ENCODE measurements around the gene PLA1A. TPM values are rescaled to one million over a fixed set of nuclear protein-coding genes. Genes with fewer than 3 reads are reported as not detected.

PLA1A gene
- total and polyA plus RNA-seq, 2 experiments from 2014 or later, result not detected

DNA sequence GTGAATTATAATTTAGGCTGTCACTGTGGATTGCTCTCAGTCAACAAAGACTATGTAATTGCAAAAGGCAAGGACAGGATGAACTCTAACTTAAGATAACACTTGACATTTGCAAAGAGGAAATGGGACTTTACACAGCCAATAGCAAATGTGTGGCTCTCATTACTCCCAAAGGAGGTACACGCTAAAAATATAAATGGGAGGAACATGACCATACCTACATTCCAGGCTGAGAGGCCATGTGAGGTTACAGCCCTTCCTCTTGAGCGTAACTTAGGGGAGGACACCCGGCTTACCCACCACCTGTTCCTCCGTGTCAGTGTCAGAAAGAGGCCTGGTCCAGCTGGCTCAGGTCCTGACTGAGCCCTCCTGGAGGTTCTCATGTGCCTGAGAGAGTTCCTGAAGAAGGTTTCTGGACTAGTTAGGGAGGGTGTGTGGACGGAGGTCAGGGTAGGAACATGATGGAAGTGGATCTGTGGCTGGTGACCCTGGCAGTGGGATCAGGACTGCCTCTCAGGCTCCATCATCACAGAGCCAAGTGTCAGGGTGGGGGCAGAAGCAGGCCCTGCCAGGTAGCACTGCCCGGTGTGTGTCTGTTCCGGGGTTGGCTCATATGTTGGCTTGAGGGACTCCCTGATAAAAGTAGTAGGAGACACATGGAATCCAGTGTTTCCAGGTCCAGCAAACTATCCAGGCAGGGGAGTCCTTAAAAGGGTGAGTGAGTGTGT is 54.8 kb downstream of the PLA1A start:
- Histone ChIP-seq H3K36me3 (ENCODE audit: low read depth) (no peaks in the 10 kb centered on the region), H3K79me2 (ENCODE audit: insufficient read depth) (no peaks in the 10 kb centered on the region), H3K9me3 (ENCODE audit: low read depth) (no peaks in the 10 kb centered on the region), H4K20me1 (ENCODE audit: insufficient read depth) (no peaks in the 10 kb centered on the region), H3K4me3 (no peak overlapping the region), H3K4me1 (ENCODE audit: insufficient read depth) (no peaks in the 10 kb centered on the region), H3K27me3 (replicated peaks; ENCODE audit: insufficient read depth) (no peaks in the 10 kb centered on the region), H3F3A (ENCODE audit: insufficient read depth) (no peaks in the 10 kb centered on the region), H3K27ac (no peak overlapping the region), H3K4me2 (ENCODE audit: unreplicated experiment) (no peak overlapping the region), H3K9me2 (ENCODE audit: insufficient read depth) (no peaks in the 10 kb centered on the region), H3K9ac (no peak overlapping the region), H2AFZ (no peak overlapping the region)
- TF ChIP-seq EZH2 (IDR thresholded peaks at IDR 0.05; ENCODE audit: insufficient read depth, poor library complexity, severe bottlenecking) (no peak), EZH2phosphoT487 (IDR thresholded peaks at IDR 0.05; ENCODE audit: insufficient read depth, low read depth) (no peak)
- in situ Hi-C loops (cut with MboI), result no loop called here
- 83 to 84% methylated on average over 7 of the region's 7 CpGs for WGBS, 2 experiments (ENCODE audit: low coverage in 1 of 2, low lambda C conversion rate in 2 of 2, missing lambda C conversion rate in 2 of 2)
- no peak for DNase-seq

DNA sequence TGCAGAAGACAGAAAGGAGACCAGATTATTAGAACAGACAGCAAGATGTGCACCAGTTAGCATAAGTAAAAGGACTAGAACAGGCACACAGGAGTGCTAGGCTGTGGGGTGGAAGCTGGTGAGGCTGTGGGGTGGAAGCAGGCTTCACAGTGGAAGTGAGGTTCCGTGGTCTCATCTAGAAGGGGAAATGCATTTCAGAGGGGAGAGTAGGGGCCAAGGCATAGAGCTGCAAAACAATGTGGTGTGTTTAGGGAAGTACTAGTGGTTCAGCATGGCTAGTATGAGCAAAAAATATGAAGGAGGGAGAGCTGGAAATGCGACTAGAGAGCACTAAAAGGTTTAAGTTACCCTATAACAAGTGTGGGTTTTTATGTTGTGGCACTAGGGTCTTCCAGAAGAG is 56.2 kb downstream of the PLA1A start:
- Histone ChIP-seq H3K27ac (no peak overlapping the region), H4K20me1 (ENCODE audit: insufficient read depth) (no peaks in the 10 kb centered on the region)
- WGBS, 2 experiments (ENCODE audit: low coverage in 1 of 2, low lambda C conversion rate in 2 of 2, missing lambda C conversion rate in 2 of 2), result 31 to 45% methylated on average over 2 of the region's 2 CpGs

DNA sequence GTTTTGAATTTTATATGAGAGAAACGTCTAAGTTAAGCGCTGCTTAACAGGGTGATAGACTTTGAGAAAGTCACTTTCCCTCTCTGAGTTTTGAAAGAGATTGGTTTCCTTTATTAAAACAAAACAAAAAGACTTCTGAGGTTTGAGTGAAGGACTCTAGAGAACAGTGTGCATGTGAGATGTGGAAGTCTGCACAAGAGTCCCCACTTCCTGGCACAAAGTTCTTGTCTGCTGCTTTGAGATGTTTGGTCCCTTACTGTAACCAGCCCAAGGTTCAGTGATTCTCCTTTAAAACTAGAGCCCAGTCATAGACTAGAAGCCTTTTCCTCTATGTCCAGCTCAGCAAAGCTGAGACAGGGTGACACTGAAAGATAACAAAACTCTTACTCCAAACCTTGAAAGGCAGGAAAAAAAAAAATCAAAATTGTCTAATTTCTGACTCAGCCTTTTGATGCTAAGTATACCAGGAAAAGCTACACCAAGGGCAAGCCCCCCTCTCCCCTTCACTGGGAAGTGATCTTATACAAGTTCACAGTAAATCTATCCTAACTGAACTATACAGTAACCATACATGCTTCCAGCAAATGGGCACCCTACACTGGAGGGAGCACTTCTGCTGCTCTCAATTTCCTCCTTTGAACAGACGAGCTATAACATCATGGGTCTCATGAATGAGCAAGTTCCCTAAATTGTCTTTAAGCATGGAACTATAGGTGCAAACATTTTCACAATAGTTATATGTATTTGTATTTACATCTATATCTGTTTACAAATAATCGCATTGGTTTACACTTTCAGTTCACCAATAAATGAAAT is 60.4 kb downstream of the PLA1A start:
- no peak overlapping the region for H3K4me2 ChIP-seq (ENCODE audit: unreplicated experiment)
- DNase-seq, result no peak
- H4K20me1 ChIP-seq (ENCODE audit: insufficient read depth), result no peaks in the 10 kb centered on the region
- H3K9me3 ChIP-seq (ENCODE audit: low read depth), result no peaks in the 10 kb centered on the region
- no peaks in the 10 kb centered on the region for H3K27me3 ChIP-seq (replicated peaks; ENCODE audit: insufficient read depth)
- H3K4me1 ChIP-seq (ENCODE audit: insufficient read depth), result peaks cover 10% of the 10 kb centered on the region
- no peak for TF ChIP-seq EZH2phosphoT487 (IDR thresholded peaks at IDR 0.05; ENCODE audit: insufficient read depth, low read depth)
- no peak for TF ChIP-seq EZH2 (IDR thresholded peaks at IDR 0.05; ENCODE audit: insufficient read depth, poor library complexity, severe bottlenecking)
- H3K9ac ChIP-seq, result no peak overlapping the region
- in situ Hi-C loops (cut with MboI), result no loop called here
- H3K27ac ChIP-seq, result no peak overlapping the region
- 94 to 99% methylated on average over 4 of the region's 4 CpGs for whole genome bisulfite sequencing, 2 experiments (ENCODE audit: low coverage in 1 of 2, low lambda C conversion rate in 2 of 2, missing lambda C conversion rate in 2 of 2)
- peaks cover 10% of the 10 kb centered on the region for H3F3A ChIP-seq (ENCODE audit: insufficient read depth)
- no peak overlapping the region for H3K4me3 ChIP-seq
- H2AFZ ChIP-seq, result no peak overlapping the region
- H3K36me3 ChIP-seq (ENCODE audit: low read depth), result no peaks in the 10 kb centered on the region
- H3K79me2 ChIP-seq (ENCODE audit: insufficient read depth), result no peaks in the 10 kb centered on the region
- H3K9me2 ChIP-seq (ENCODE audit: insufficient read depth), result no peaks in the 10 kb centered on the region

More for the DNA sequence above, 56.2 kb downstream of the PLA1A start:
- Histone ChIP-seq H3K27me3 (replicated peaks; ENCODE audit: insufficient read depth) (no peaks in the 10 kb centered on the region), H3K9me2 (ENCODE audit: insufficient read depth) (no peaks in the 10 kb centered on the region), H3K4me3 (no peak overlapping the region), H2AFZ (no peak overlapping the region), H3K4me1 (ENCODE audit: insufficient read depth) (no peaks in the 10 kb centered on the region), H3K9me3 (ENCODE audit: low read depth) (no peaks in the 10 kb centered on the region), H3K36me3 (ENCODE audit: low read depth) (no peaks in the 10 kb centered on the region), H3K9ac (no peak overlapping the region), H3F3A (ENCODE audit: insufficient read depth) (no peaks in the 10 kb centered on the region), H3K79me2 (ENCODE audit: insufficient read depth) (no peaks in the 10 kb centered on the region), H3K4me2 (ENCODE audit: unreplicated experiment) (no peak overlapping the region)
- in situ Hi-C loops (cut with MboI), result no loop called here
- no peak for TF ChIP-seq EZH2 (IDR thresholded peaks at IDR 0.05; ENCODE audit: insufficient read depth, poor library complexity, severe bottlenecking)
- DNase-seq, result no peak

DNA sequence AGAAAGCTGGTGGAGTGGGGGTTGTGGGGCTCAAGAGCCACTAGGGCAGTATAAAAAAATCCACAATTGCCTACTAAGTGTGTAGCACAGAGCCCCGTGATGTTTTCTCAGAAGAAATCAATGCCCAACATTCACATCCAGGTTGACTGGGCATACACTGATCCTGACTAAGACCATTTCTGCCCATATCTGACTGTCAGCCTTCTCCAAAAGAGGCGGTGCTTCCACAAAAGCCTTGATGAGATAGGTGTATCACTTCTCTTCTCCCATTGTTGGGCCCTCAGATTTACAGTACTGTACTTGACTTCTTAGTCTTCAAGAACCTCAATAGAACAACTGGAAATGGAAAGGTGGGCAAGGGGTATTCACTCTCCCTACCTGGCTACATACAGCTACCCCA is 61.3 kb downstream of the PLA1A start:
- WGBS, 2 experiments (ENCODE audit: low coverage in 1 of 2, low lambda C conversion rate in 2 of 2, missing lambda C conversion rate in 2 of 2), result 89 to 93% methylated on average over 2 of the region's 2 CpGs
- Histone ChIP-seq H3K4me1 (ENCODE audit: insufficient read depth) (peaks cover 17% of the 10 kb centered on the region), H3K4me3 (no peak overlapping the region), H3K9me2 (ENCODE audit: insufficient read depth) (no peaks in the 10 kb centered on the region), H3K27ac (no peak overlapping the region), H2AFZ (no peak overlapping the region), H3K4me2 (ENCODE audit: unreplicated experiment) (no peak overlapping the region), H3K9me3 (ENCODE audit: low read depth) (no peaks in the 10 kb centered on the region), H3K79me2 (ENCODE audit: insufficient read depth) (no peaks in the 10 kb centered on the region), H3K36me3 (ENCODE audit: low read depth) (no peaks in the 10 kb centered on the region), H4K20me1 (ENCODE audit: insufficient read depth) (no peaks in the 10 kb centered on the region), H3K27me3 (replicated peaks; ENCODE audit: insufficient read depth) (no peaks in the 10 kb centered on the region), H3K9ac (no peak overlapping the region), H3F3A (ENCODE audit: insufficient read depth) (peaks cover 19% of the 10 kb centered on the region)
- no peak for DNase-seq
- no peak for TF ChIP-seq EZH2 (IDR thresholded peaks at IDR 0.05; ENCODE audit: insufficient read depth, poor library complexity, severe bottlenecking)
- TF ChIP-seq EZH2phosphoT487 (IDR thresholded peaks at IDR 0.05; ENCODE audit: insufficient read depth, low read depth), result no peak
- in situ Hi-C loops (cut with MboI), result no loop called here

All from GM23248 (cell line).